ENCODE measurements around the gene KPNA4.
"Not testable (repeated sequence)": the region's sequence is repeated elsewhere in the genome, so short reads cannot be mapped to it uniquely, and the experiment has no call there.

Gene KPNA4, protein sequence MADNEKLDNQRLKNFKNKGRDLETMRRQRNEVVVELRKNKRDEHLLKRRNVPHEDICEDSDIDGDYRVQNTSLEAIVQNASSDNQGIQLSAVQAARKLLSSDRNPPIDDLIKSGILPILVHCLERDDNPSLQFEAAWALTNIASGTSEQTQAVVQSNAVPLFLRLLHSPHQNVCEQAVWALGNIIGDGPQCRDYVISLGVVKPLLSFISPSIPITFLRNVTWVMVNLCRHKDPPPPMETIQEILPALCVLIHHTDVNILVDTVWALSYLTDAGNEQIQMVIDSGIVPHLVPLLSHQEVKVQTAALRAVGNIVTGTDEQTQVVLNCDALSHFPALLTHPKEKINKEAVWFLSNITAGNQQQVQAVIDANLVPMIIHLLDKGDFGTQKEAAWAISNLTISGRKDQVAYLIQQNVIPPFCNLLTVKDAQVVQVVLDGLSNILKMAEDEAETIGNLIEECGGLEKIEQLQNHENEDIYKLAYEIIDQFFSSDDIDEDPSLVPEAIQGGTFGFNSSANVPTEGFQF

DNA sequence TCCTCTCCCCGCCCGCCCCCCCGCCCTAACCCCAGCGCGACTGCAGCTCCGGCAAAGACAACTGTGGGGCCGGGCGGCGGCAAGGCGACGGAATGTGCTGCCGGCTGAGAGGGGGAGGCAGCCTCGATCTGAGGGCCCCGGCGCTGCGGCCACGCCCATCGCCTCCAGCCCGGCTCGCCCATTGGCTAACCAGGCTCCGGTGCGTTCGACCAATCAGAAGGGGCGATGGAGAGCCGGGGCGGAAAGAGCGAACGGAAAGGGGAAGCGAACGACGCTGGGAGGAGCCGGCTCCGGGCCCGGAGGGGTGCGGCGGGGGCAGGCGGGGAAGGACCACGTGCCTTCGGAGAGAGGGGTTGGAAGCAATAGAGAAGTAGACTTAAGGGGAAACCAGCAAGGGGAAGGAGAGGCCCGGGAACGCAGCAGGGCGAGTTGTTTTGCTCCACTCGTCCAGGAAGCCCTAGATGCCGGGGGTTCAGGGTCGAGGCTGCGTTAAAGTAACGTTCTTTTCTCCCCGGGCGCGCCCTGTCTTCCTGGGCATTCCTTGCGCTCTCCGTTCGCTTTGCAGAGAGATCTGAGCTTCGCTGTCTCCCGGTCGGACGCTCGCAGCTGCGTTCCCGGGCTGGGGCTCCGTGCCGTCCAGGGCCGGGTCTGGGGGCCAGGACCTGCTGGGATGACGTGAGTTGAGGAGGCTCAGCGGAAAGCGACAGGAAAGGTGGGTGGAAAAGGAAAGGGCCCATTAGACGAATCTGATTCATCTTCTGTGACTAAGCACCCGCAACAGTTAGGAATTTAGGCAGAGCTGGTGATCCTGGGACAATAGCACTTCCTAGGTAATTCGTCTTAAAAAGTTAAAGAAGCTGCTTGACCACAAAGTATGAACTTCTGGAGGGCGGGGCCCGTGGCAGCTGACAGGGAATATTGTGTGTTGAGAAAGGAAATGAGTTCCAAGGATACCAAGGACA lies at the start of gene KPNA4:
Gene KPNA4 (minus strand): TSS at position 130 of the 962 bp plus-strand sequence. CDS start 289 bp downstream, outside the sequence.
- DNase-seq (ENCODE audit: low read depth), result peak; percentile 75

DNA sequence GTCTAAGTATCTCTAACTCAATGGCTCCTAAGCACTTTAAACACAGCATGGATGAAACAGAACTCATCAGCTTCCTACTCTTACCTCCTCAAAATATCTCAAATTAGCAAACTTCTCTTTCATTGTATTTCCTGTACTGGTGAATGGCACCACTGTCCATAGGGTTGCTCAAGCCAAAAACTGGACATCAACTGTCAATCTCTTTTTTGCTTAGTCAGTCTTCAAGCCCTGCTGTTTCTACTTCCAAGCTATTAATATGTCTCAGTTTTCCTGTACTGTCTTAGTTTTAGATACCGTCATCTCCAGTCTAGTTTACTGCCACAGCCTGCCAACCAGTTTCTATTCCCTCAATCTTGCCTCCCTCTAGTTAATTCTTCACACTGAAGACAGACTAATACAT lies 48.3 kb upstream of the KPNA4 start:
- DNase-seq (ENCODE audit: low read depth), result no peak

DNA sequence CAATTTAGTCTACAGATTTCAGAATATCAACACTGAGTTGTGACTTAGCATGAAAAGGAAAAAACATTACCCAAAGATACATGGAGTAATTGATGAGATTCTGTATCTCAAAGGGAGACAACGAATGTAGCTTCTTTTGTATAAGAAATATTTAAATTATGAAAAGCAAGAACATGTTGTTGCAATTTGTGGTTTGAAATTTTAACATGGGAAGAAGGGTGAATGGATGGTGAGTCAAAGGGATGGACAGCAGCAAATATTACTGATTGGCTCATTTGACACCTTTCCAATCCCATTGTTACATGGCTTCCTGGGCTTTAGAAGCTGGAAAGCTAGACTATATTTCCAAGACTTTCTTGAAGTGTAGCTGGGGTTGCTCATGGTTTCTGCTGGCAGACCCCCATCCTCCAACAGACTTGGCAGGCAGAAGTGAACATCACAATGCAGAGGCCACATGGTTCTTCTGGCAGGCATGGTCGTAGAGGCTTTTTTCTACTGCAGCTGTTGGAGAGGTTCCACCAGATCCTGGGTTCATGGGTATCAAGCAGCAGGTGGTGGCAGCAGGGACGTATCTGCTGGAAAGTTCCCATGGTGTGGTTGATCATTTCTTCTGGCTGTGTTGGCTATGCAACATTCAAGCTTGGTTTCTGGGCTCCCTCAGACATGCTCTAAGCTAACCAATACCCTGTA lies 47.2 kb upstream of the KPNA4 start:
- DNase-seq (ENCODE audit: low read depth), result no peak

DNA sequence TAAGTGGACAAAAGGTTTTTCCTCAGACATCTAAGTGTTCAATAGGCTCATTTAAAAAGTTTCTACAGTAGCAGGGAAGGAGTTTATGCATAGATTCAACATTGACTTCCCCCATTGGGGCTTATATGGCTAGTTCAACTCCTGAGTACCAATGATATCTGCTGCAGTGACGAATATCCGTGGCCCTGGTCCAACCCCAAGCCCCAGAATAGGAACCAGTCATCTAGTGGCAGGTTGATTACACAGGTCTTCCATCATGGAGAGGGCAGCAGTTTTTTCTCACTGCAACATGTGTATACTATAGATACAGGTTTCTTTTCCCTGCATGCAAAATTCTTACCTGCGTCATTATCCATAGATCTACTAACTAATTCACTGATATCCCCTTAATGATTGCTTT lies 45.8 kb upstream of the KPNA4 start:
- no peak for DNase-seq (ENCODE audit: low read depth)

DNA sequence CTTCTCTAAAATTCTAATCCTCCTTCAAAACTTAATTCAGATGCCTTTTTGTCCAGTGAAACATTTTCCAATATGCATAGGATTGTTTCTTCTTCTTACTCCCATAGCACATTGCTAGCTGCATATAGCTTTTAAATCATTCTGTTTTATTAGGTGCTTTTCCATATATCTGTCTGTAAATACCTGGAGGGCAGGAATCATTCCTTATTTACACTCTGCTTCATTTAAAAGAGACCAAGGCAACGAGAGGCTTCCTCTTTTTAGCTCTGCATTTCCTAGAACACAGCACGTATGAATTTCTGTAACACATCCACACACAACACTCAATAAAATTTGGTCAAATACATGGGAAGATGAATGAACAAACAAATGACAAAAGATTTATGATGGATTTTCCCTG lies 43.5 kb upstream of the KPNA4 start:
- DNase-seq (ENCODE audit: low read depth), result no peak

DNA sequence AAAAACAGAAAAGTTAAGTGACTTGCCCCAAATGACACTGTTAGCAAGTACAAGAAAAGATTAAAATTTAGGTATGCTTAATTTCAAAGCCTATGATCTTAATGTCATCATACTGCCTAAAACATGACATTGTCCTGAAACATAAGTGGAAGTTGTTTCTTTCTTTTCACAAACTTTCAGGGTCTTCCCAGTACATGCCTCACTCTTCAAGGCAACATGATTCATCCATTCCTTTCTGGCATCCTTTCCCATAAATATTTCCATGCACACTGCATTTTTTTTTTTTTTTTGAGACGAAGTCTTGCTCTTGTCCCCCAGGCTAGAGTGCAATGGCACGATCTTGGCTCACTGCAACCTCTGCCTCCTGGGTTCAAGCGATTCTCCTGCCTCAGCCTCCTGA lies 42.5 kb upstream of the KPNA4 start:
- no peak for DNase-seq (ENCODE audit: low read depth)

DNA sequence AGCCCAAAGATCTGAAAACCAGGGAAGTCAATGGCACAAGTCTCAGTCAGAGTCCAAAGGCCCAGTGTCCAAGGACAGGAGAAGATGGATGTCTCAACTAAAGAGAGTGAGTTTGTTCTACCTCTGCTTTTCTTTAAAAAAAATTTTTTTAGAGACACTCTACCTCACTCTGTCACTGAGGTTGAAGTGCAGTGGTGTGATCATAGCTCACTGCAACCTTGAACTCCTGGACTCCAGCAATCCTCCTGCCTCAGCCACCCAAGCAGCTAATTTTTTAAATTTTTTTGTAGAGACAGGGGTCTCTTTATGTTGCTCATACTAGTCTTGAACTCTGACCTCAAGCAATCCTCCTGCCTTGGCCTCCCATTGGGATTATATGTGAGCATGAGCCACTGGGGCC lies 39.9 kb upstream of the KPNA4 start:
- DNase-seq (ENCODE audit: low read depth), result no peak

DNA sequence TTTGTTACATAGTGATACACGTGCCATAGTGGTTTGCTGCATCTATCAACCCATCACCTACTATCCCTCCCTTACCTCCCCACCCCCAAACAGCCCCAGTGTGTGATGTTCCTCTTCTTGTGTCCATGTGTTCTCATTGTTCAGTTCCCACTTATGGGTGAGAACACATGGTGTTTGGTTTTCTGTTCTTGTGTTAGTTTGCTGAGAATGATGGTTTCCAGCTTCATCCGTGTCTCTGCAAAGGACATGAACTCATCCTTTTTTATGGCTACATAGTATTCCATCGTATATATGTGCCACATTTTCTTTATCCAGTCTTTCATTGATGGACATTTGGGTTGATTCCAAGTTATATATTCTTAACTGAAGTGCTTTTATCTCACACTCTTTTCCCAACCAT lies 38.5 kb upstream of the KPNA4 start:
- not testable (repeated sequence) for DNase-seq (ENCODE audit: low read depth)

DNA sequence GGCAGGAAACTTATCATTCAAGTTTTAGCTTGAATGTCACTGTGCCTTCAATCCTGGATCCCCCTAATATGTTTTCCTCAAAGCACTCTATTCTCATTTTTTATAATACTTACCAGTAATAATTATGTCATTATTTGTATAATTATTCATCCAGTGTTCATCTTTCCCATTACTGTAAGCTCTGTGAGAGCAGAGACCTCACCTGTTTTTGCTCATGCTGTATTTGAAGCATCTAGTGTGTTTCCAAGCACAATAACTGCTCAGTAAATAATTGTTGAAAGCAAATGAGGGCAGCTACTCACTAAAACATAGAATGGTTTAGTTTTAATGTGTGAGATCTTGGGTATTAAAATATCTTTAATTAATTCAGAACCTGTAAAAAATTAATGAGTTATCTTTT lies 36.9 kb upstream of the KPNA4 start:
- DNase-seq (ENCODE audit: low read depth), result no peak

DNA sequence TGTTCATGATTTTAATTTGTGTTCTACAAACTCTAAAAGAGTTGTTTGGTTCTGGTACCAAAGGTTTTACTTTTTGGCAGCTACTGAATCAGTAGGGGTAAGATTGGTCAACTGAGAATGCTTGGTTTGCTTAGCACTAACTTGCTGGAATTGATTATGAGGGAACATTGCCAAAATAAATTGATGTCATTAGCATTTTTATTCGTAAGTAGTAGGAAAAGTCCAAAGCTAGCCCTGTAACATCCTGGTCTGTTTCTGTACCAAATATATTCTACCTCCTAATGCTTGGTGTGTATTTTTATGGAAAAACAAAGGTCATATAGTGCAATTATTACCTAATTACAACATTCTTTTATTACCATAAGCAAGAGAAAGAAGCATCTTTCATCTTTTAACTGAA lies 35.9 kb upstream of the KPNA4 start:
- DNase-seq (ENCODE audit: low read depth), result no peak

DNA sequence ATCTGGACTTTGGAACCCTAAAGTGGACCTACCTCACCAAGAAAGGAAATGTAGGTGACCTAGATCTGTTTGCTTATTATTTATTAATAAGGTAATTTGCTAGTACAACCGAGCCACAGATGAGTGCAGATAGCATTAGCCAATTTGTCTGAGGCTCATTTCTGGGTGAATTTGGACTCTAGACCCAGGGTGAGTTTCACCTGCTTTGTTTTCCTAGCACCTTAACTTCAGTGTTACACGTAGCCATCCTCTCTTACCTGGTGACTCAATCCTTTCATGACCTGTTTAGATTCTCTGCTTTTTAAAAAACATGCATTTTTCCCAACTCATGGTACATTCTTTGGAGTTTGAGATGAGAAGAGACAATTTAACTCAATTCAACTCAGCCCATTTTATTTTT lies 33.5 kb upstream of the KPNA4 start:
- no peak for DNase-seq (ENCODE audit: low read depth)

DNA sequence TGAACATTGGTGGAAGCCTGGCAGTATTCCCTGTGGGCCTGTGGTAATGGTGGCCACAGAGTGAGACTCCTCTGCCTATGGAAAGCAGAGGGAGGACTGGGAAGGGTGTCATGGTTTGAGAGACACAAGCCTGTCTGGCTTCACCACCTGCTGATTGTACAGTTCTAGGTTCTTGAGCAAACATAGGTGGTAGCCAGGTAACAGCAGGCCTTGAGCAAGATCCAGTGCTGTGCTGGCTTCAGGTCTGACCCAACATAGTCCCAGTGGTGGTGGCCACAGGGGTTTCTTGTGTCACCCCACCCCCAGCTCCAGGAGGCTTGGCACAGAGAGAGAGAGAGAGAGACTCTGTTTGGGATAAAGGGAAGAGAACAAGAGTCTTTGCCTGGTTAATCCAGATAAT lies 22.7 kb upstream of the KPNA4 start:
- no peak for DNase-seq (ENCODE audit: low read depth)

DNA sequence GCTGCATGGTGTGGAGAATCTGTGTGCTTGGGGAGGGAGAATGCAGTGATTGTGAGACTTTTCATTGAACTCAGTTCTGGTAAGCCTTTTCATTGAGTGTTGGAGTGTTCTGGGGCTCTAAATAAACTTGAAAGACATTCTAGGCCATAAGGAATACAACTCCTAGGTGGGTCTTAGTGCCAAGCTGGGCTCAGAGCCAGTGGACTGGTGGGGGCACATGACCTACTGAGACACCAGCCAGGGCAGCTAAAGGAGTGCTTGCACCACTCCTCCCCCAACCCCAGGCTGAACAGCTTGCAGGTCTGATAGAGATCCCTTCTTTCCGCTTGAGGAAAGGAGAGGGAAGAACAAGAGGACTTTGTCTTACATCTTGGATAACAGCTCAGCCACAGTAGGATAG lies 21.7 kb upstream of the KPNA4 start:
- DNase-seq (ENCODE audit: low read depth), result no peak

DNA sequence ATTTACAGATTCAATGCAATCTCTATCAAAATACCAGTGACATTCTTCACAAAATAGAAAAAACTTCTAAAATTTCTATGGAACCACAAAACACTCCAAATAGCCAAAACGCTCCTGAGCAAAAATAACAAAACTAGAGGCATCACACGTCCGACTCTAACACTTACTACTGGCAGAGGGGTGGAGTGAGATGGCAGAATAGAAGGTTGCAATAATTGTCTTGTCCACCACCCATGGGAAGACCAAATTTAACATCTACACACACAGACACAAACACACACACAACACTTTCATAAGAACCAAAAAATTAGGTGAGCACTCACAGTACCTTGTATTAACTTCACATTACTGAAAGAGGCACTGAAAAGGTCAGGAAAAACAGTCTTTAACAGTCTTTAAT lies 21.3 kb upstream of the KPNA4 start:
- DNase-seq (ENCODE audit: low read depth), result no peak

DNA sequence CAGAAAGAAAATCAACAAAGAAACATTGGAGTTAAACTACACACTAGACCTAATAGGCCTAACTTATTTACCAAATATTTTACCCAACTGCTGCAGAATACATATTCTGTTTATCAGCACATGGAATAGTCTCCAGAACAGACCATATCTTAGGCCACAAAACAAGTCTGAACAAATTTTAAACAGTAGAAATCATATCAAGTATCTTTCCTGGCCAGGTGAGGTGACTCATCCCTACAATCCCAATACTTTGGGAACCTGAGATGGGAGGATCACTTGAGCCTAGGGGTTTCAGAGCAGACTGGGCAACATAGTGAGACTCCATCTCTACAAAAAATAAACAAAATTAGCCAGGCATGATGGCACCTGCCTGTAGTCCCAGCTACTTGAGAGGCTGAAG lies 18.1 kb upstream of the KPNA4 start:
- DNase-seq (ENCODE audit: low read depth), result no peak

DNA sequence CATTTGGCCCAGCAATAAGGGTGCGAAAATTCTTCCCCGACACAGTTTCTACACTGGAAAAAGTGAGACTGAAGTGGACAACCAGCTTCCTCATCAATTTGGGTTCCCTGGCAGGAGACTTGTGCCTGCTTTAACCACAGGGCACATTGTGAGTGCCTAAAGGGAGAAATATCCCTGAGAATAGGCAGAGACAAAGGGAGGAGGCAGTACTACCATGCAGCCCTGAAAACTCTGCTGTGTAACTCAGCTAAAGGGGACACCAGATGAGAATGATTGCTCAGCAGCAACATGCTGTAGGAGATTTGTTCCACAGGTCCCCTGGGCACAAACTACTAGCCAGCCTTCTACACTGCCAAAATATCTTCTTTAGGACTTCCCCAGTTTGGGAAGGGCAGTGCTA lies 15.6 kb upstream of the KPNA4 start:
- no peak for DNase-seq (ENCODE audit: low read depth)

DNA sequence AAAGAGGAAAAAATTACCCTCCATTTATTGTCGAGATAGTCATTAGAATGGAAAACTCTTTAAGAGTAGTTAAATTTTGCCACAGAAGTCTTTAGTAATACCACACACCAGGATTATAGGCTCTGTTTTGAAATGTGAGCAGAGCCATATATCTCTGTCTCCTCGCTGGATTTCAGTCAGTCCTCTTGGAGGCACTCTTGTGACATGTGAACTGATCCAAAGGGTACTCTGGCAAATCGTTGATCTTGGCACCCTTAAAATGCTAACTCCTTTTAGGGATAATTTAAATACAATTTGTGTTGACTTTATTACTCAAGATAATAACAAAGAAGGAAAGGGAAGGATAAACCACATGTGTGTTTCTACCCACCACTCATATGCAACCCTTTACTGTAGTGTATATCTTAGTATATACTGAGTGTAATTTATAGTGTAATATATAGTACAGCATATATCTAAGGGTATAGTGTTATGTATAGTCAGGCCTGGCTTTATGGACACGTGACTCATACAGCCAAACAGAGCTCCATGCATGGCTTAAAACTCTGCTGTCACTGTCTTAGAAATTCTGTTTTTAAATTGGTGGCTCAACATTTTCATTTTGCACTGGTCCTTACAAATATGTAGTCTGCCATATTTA lies 12.3 kb upstream of the KPNA4 start:
- no peak for DNase-seq (ENCODE audit: low read depth)

DNA sequence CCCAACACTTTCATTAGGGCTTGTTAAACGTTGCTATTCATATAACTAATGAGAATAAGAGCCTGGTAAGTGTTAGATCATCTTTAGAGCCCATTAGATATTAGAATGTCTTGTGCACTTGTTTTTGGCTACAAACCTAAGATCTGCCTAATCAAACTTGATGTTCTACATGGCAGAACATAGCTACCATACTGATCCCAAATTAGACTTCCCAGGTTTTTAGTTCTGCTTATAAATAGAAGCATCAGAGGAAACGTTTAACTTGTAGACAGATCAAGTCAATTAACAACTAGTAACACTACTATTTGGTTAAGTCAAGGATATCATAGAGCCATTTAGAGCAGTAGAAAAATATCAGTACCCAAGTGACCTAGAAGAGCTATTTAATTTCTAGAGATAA lies 11.7 kb upstream of the KPNA4 start:
- DNase-seq (ENCODE audit: low read depth), result no peak

DNA sequence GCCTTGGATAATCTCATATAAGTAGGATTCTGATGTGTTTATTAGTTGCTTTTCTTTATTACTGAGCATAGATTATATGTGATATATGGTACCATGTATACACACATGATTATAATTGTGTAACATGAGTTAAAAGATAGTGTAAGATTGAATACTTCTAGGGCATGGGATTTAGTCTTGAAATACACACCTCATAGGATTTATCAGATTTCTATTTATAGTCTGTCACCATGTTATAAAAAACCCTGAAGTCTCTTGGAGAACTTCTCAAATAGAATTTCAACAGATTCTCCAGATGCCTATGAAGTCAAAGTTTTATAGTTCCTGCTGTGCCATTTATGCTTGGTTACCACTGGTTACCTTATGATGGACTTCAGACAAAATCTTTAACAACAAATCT lies 11.2 kb upstream of the KPNA4 start:
- DNase-seq (ENCODE audit: low read depth), result no peak

DNA sequence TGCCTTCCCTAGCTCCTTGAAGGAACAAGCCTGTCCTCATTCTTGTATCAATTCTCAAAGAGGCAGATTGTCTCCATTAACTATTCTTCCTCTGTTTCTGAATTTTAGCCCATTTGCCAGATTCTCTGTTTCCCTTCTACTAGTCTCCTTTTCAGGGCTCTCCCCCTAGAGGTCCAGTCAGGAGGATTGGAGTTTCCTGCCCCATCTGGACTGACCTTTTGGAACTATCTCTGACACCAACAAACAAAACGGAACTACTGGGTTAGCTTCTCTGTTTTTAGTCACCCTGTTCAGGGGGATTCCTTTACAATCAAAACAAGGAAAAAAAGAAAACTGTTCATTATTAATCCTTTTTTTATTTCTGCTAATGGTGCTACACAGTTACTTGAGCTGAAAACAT lies 10.2 kb upstream of the KPNA4 start:
- no peak for DNase-seq (ENCODE audit: low read depth)

DNA sequence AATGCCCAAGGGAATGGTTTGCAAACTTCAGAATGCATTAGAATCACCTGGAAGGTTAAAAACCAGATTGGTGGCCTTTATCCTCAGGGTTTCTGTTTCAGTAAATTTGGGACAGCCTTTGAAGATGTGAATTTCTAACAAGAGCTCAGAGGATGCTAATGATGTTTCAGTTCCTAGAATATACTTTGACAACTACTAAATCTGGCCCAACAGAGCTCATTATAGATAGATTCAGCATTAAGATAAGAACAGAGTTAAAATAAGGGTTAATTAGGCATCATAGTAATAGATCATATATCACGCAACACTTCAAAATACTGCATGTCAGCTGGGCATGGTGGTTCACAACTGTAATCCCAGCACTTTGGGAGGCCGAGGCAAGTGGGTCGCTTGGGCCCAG lies 9.3 kb upstream of the KPNA4 start:
- no peak for DNase-seq (ENCODE audit: low read depth)
